C4-2B (cell line): ENCODE data around the gene ITGA11.
"Not testable (repeated sequence)": the region's sequence is repeated elsewhere in the genome, so short reads cannot be mapped to it uniquely, and the experiment has no call there.

Source experiments
- H3K27ac ChIP-seq: fragments of 450-650 bp; 2 replicates; pipeline ENCODE4 v1.5.1; 2017
- ZFX ChIP-seq: fragments of 450-650 bp; IDR thresholded peaks from 2 replicates; pipeline ENCODE4 v1.6.1; 2017
- TF ChIP-seq, protein P1 (sequence below): fragments of 450-650 bp; conservative IDR thresholded peaks from 2 replicates; pipeline ENCODE4 v1.5.1; 2017; ENCODE audit warnings: mild to moderate bottlenecking

The ITGA11 gene

DNA sequence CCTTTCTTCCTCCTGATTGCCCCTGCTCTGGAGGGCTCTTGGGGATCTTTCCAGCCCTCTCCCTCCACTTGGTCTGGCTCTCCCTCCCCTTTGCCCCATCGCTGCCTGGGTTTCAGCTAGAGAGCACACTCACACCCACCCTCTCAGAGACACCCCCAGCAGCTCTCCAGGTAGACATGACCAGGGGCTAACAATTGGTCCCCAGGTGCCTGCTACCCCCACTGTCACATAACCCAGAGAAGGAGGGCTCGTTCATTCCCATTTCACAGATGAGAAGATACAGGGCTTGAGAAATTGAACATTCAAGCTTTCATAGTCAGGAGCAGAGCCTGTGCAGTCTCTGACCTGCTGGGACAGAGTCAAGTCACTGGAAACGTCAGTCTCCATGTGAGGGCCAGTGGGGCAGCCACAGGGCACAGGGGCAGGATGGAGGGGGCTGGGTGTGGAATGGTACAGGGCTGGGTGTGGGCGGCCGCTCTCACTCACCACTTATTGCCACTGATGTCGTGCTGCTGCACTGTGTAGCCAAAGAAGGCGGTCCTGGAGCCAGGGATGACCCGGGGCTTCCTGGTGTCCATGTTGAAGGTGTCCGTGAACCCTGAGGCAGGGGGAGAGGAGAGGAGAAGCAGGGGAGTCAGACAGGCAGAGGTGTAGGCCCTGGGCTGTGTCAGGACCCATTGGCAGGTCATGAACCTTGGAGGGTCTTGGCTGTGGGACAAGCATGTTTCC is 29.4 kb downstream of the ITGA11 start:
- TF ChIP-seq, protein P1, sequence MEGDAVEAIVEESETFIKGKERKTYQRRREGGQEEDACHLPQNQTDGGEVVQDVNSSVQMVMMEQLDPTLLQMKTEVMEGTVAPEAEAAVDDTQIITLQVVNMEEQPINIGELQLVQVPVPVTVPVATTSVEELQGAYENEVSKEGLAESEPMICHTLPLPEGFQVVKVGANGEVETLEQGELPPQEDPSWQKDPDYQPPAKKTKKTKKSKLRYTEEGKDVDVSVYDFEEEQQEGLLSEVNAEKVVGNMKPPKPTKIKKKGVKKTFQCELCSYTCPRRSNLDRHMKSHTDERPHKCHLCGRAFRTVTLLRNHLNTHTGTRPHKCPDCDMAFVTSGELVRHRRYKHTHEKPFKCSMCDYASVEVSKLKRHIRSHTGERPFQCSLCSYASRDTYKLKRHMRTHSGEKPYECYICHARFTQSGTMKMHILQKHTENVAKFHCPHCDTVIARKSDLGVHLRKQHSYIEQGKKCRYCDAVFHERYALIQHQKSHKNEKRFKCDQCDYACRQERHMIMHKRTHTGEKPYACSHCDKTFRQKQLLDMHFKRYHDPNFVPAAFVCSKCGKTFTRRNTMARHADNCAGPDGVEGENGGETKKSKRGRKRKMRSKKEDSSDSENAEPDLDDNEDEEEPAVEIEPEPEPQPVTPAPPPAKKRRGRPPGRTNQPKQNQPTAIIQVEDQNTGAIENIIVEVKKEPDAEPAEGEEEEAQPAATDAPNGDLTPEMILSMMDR: no peak
- no peak for TF ChIP-seq ZFX
- no peak overlapping the region for H3K27ac ChIP-seq

DNA sequence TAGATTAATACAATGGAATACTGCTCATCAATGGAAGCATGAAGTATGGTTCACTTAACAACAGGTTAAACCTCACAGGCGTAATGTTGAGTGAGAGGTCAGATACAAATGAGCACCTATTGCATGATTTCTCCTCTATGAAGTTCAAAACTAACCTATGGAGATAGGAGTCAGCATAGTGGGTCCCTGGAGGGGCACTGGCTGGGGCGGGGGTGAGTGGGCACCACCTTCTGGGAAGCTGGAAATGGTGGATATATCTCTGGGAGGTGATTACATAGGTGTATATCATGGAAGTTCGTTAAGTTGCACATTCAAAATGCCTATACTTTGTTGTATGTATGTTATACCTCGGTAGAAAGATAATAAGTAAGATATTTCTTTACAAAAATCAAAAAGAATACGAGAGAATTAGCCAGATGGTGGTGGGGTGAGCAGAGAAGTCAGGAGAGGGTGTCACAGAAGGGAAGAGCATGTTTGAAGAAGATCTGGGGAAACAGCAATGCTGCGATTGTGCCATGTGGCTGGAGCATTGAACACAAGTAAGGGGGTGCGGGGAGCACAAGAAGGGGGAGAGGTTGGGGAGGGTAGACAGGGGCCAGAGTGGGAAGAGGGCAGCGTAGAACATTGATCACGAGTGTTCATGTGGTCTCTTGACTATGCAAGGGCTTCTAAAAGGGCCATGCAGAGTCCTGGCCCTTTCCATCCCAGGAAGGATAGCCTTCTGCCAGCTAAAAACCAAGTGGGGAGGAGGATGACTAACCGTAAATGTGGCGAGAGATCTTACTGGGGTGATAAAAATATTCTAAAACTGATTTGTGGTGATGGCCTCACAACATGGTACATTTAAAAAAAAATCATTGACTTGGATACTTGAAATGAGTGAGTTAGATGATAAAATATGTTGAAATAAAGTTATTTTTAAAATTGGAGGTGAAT is 30.2 kb downstream of the ITGA11 start:
- no peak for TF ChIP-seq ZFX
- TF ChIP-seq, protein P1: no peak
- no peak overlapping the region for H3K27ac ChIP-seq

DNA sequence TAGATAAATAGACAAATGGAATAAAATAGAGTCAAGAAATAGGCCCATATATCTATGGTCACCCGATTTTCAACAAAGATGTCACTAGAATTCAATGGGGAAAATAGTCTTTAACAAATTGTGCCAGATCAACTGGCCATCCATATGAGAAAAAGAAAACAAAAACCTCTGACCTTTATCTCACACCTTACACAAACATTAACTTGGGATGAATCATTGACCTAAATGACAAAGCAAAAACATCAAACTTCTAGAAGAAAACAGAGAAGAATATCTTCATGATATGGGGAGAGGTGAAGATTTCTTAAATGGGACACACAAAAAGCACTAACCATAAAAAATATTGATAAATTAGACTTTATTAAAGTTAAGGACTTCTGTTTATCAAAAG is 31.9 kb downstream of the ITGA11 start:
- TF ChIP-seq, protein P1: no peak
- no peak for TF ChIP-seq ZFX
- no peak overlapping the region for H3K27ac ChIP-seq

DNA sequence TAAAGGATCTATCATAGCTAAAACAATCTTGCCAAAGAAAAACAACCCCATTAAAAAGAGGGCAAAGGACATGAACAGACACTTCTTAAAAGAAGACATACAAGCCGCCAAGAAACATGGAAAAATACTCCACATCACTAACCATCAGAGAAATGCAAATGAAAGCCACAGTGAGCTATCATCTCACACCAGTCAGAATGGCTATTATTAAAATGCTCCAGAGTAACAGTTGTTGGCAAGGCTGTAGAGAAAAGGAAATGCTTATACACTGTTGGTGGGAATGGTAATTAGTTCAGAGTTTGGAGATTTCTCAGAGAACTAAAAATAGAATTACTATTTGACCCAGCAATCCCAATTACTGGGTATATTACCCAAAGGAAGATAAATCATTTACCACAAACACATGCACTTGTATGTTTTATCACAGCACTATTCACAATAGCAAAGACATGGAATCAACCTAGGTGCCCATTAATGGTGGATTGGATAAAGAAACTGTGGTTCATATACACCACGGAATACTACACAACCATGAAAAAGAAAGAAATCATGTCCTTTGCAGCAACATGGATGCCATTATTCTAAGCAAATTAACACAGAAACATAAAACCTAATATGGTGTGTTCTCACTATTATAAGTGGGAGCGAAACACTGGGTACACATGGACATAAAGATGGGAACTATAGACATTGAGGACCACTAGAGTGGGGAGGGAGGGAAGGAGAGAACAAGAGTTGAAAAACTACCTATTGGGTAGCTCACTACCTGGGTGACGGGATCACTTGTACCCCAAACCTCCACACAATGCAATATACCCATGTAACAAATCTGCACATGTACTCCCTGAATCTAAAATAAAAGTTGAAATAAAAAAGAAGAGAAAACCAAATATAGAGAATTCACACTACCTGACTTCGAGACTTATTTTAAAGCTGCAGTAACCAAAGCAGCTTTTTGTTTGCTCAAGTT is 32.6 kb downstream of the ITGA11 start:
- H3K27ac ChIP-seq: no peak overlapping the region
- TF ChIP-seq, protein P1: no peak
- no peak for TF ChIP-seq ZFX

DNA sequence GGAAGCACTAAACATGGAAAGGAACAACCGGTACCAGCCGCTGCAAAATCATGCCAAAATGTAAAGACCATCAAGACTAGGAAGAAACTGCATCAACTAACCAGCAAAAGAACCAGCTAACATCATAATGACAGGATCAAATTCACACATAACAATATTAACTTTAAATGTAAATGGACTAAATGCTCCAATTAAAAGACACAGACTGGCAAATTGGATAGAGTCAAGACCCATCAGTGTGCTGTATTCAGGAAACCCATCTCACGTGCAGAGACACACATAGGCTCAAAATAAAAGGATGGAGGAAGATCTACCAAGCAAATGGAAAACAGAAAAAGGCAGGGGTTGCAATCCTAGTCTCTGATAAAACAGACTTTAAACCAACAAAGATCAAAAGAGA is 34.0 kb downstream of the ITGA11 start:
- H3K27ac ChIP-seq: not testable (repeated sequence)

DNA sequence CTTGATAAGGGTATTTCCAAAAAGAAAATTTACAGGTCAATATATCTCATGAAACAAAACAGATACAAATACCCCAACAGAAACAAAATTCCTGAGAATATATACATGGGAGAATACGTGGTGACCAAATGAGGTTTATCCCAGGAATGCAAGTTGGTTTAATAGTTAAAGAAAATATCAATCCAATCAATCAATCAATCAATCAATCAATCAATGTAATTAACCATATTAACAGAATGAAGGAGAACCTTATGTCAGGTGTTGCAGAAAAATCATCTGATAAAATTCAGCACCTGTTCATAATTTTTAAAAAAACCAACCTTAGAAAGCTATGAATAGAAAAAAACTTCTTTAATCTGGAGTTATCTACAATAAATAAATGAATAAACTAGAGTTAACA is 35.9 kb downstream of the ITGA11 start:
- TF ChIP-seq, protein P1: no peak
- no peak for TF ChIP-seq ZFX
- H3K27ac ChIP-seq: no peak overlapping the region

DNA sequence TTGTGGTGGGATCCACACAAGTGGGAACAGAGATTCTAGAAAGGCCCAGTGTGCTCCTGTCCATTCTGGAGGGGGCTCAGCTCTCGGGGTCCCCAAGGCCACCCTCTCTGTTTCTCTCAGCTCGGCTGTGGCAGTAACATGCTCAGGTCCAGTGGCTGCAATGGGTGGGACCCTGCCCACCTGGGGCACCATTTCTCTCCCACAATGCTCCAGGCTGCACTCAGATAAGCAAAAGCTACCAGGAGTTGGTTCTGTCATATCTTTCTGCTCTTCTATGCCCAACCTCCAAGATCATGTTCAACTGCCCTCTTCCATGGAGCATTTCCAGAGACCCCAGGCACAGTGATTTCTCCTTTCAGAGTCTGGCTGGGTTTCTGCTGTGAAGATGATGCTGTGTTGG is 40.8 kb downstream of the ITGA11 start:
- no peak for TF ChIP-seq ZFX
- TF ChIP-seq, protein P1: no peak
- no peak overlapping the region for H3K27ac ChIP-seq
